GM23338 (cell line): ENCODE data around the gene SPINT1. TPM values are rescaled to one million over a fixed set of nuclear protein-coding genes. Genes with fewer than 3 reads are reported as not detected.

Experiments
- ATAC-seq: fragments of 200-7000 bp; cut with Tn5 transposase; 3 replicates; pipeline ENCODE4 v1.9.1; 2020
- DNase-seq: peaks from one replicate; pipeline ENCODE4 v3.0.0-alpha.2; 2015; ENCODE audit warnings: low spot score
- H2AFZ ChIP-seq: fragments of 200-600 bp; sonication (generic); 2 replicates; pipeline ENCODE4 v1.8.0; 2016; ENCODE audit warnings: antibody characterized with exemption, mild to moderate bottlenecking, moderate library complexity
- H3F3A ChIP-seq: fragments of 200-600 bp; sonication (generic); replicated peaks from 2 replicates; pipeline ENCODE4 v1.8.0; 2017; ENCODE audit warnings: antibody characterized with exemption, mixed run types, low read depth
- H3K27ac ChIP-seq: fragments of 200-600 bp; sonication (generic); 2 replicates; pipeline ENCODE4 v1.6.1; 2016; ENCODE audit warnings: low read depth
- H3K27me3 ChIP-seq: fragments of 200-600 bp; sonication (generic); 2 replicates; pipeline ENCODE4 v1.8.0; 2016; ENCODE audit warnings: mild to moderate bottlenecking, mixed run types, moderate library complexity; ENCODE audit not compliant: insufficient read depth
- H3K36me3 ChIP-seq: fragments of 200-600 bp; sonication (generic); 2 replicates; pipeline ENCODE4 v1.8.0; 2016; ENCODE audit warnings: mild to moderate bottlenecking; ENCODE audit not compliant: insufficient read depth
- H3K4me1 ChIP-seq: fragments of 200-600 bp; sonication (generic); 2 replicates; pipeline ENCODE4 v1.8.0; 2016; ENCODE audit warnings: mild to moderate bottlenecking, moderate library complexity; ENCODE audit not compliant: insufficient read depth
- H3K4me2 ChIP-seq: fragments of 200-600 bp; sonication (generic); 2 replicates; pipeline ENCODE4 v1.7.1; 2017; ENCODE audit warnings: mixed run types
- H3K4me3 ChIP-seq: fragments of 200-600 bp; sonication (generic); 2 replicates; pipeline ENCODE4 v1.6.1; 2016; ENCODE audit warnings: mixed run types
- H3K79me2 ChIP-seq: fragments of 200-600 bp; sonication (generic); replicated peaks from 2 replicates; pipeline ENCODE4 v1.8.0; 2017; ENCODE audit warnings: mild to moderate bottlenecking; ENCODE audit not compliant: insufficient read depth
- H3K9me2 ChIP-seq: fragments of 200-600 bp; sonication (generic); 2 replicates; pipeline ENCODE4 v1.8.0; 2017; ENCODE audit not compliant: insufficient read depth
- H4K20me1 ChIP-seq: fragments of 200-600 bp; sonication (generic); replicated peaks from 2 replicates; pipeline ENCODE4 v1.8.0; 2017; ENCODE audit warnings: mild to moderate bottlenecking; ENCODE audit not compliant: insufficient read depth
- H3K27ac Mint-ChIP-seq: 2 replicates; pipeline ENCODE4 v1.8.0; 2020; ENCODE audit warnings: inconsistent platforms, mild to moderate bottlenecking, moderate library complexity, mixed read lengths
- H3K27me3 Mint-ChIP-seq: 3 replicates; pipeline ENCODE4 v1.8.0; 2022; ENCODE audit warnings: low read depth, mild to moderate bottlenecking, moderate library complexity, mixed read lengths, inconsistent platforms; ENCODE audit not compliant: insufficient read depth, poor library complexity
- H3K36me3 Mint-ChIP-seq: 3 replicates; pipeline ENCODE4 v1.8.0; 2021; ENCODE audit warnings: low read depth, mild to moderate bottlenecking, inconsistent platforms, moderate library complexity, mixed read lengths
- H3K4me1 Mint-ChIP-seq: 3 replicates; pipeline ENCODE4 v1.8.0; 2020; ENCODE audit warnings: mild to moderate bottlenecking, inconsistent platforms, mixed read lengths
- H3K4me3 Mint-ChIP-seq: 3 replicates; pipeline ENCODE4 v1.8.0; 2021; ENCODE audit warnings: moderate library complexity, mild to moderate bottlenecking, inconsistent platforms, mixed read lengths
- H3K9me3 Mint-ChIP-seq: 3 replicates; pipeline ENCODE4 v1.8.0; 2020; ENCODE audit warnings: moderate library complexity, mild to moderate bottlenecking, inconsistent platforms, mixed read lengths
- CREB1 ChIP-seq: fragments of 250-450 bp; sonication (Bioruptor Pico); IDR thresholded peaks from 2 replicates; pipeline ENCODE4 v1.5.0; 2020; ENCODE audit warnings: low read depth, mild to moderate bottlenecking, moderate library complexity
- CTCF ChIP-seq, 2 experiments: fragments of 200-600 bp in 1 of 2; sonication (generic) in 1 of 2; conservative IDR thresholded peaks; 2 replicates each; pipeline versions ENCODE4 v1.5.1 to v1.6.1; 2016 to 2017; ENCODE audit warnings: antibody characterized with exemption in 2 of 2, low read depth in 2 of 2, mild to moderate bottlenecking in 2 of 2, moderate library complexity in 1 of 2
- EZH2 ChIP-seq: fragments of 200-600 bp; sonication (generic); IDR thresholded peaks from one replicate; pipeline ENCODE4 v1.8.0; 2017; ENCODE audit warnings: antibody characterized with exemption, mild to moderate bottlenecking, low read depth; ENCODE audit not compliant: unreplicated experiment
- EZH2phosphoT487 ChIP-seq: fragments of 200-600 bp; sonication (generic); IDR thresholded peaks from one replicate; pipeline ENCODE4 v1.8.1; 2018; ENCODE audit warnings: antibody characterized with exemption; ENCODE audit not compliant: unreplicated experiment
- JUNB ChIP-seq: IDR thresholded peaks from one replicate; pipeline ENCODE4 v1.6.1; 2016; ENCODE audit warnings: antibody characterized with exemption; ENCODE audit not compliant: unreplicated experiment
- NANOG ChIP-seq: IDR thresholded peaks from 2 replicates; pipeline ENCODE4 v1.6.1; 2016; ENCODE audit warnings: antibody characterized with exemption, borderline replicate concordance
- POLR2AphosphoS5 ChIP-seq: IDR thresholded peaks from 2 replicates; pipeline ENCODE4 v1.6.1; 2016; ENCODE audit warnings: antibody characterized with exemption, low read depth
- STAT1 ChIP-seq: IDR thresholded peaks from one replicate; pipeline ENCODE4 v1.6.1; 2016; ENCODE audit warnings: antibody characterized with exemption; ENCODE audit not compliant: unreplicated experiment
- ZNF114 ChIP-seq: fragments of 250-450 bp; sonication (Bioruptor Pico); IDR thresholded peaks from 2 replicates; pipeline ENCODE4 v1.5.0; 2020; ENCODE audit warnings: mild to moderate bottlenecking, moderate library complexity
- polyA plus RNA-seq: library from polyadenylated mRNA; unstranded; fragments of >200 nt; fragmentation: Nextera tagmentation; extraction: Ambion mirVana; gene quantifications from 2 replicates; pipeline ENCODE4 v1.2.1, GENCODE V29; 2016
- total RNA-seq: library from RNA; depleted of rRNA; stranded (reverse); fragments of >200 nt; shearing (Covaris generic); gene quantifications from 2 replicates; pipeline ENCODE4 v1.2.3, GENCODE V29; 2014
- TF ChIP-seq, protein P1 (sequence below): IDR thresholded peaks from 2 replicates; pipeline ENCODE4 v1.6.1; 2016; ENCODE audit warnings: antibody characterized with exemption
- TF ChIP-seq, protein P2 (sequence below): IDR thresholded peaks from one replicate; pipeline ENCODE4 v1.6.1; 2018; ENCODE audit warnings: antibody characterized with exemption; ENCODE audit not compliant: unreplicated experiment

The SPINT1 gene
- total and polyA plus RNA-seq, 2 experiments from 2014 or later, result 41.3 to 253 TPM

- TF ChIP-seq ZNF114, result no peak
- TF ChIP-seq, protein P1, sequence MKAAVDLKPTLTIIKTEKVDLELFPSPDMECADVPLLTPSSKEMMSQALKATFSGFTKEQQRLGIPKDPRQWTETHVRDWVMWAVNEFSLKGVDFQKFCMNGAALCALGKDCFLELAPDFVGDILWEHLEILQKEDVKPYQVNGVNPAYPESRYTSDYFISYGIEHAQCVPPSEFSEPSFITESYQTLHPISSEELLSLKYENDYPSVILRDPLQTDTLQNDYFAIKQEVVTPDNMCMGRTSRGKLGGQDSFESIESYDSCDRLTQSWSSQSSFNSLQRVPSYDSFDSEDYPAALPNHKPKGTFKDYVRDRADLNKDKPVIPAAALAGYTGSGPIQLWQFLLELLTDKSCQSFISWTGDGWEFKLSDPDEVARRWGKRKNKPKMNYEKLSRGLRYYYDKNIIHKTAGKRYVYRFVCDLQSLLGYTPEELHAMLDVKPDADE, result no peak
- TF ChIP-seq EZH2phosphoT487, result no peak
Measured at GRCh38 chr15:40878785-40879184, 34.9 kb downstream of the SPINT1 start (continued).

GRCh38 chr15:40879609-40880008 is 35.8 kb downstream of the SPINT1 start:
- TF ChIP-seq CREB1 (CRISPR knock-in tag) (no peak), CTCF (conservative IDR thresholded peaks at IDR 0.05; ENCODE audit: low read depth in 2 of 2) (no peak), POLR2AphosphoS5 (no peak), JUNB (no peak), ZNF114 (no peak), NANOG (no peak), EZH2 (no peak), STAT1 (no peak)
- TF ChIP-seq, protein P2, sequence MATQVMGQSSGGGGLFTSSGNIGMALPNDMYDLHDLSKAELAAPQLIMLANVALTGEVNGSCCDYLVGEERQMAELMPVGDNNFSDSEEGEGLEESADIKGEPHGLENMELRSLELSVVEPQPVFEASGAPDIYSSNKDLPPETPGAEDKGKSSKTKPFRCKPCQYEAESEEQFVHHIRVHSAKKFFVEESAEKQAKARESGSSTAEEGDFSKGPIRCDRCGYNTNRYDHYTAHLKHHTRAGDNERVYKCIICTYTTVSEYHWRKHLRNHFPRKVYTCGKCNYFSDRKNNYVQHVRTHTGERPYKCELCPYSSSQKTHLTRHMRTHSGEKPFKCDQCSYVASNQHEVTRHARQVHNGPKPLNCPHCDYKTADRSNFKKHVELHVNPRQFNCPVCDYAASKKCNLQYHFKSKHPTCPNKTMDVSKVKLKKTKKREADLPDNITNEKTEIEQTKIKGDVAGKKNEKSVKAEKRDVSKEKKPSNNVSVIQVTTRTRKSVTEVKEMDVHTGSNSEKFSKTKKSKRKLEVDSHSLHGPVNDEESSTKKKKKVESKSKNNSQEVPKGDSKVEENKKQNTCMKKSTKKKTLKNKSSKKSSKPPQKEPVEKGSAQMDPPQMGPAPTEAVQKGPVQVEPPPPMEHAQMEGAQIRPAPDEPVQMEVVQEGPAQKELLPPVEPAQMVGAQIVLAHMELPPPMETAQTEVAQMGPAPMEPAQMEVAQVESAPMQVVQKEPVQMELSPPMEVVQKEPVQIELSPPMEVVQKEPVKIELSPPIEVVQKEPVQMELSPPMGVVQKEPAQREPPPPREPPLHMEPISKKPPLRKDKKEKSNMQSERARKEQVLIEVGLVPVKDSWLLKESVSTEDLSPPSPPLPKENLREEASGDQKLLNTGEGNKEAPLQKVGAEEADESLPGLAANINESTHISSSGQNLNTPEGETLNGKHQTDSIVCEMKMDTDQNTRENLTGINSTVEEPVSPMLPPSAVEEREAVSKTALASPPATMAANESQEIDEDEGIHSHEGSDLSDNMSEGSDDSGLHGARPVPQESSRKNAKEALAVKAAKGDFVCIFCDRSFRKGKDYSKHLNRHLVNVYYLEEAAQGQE, result no peak
- TF ChIP-seq, protein P1, result no peak
- Mint-ChIP-seq H3K36me3 (no peaks in the 10 kb centered on the region; the same call in 2 of the 3 replicates), H3K9me3 (peaks cover 7% of the 10 kb centered on the region; the same call in 2 of the 3 replicates), H3K27me3 (peaks cover 8% of the 10 kb centered on the region), H3K27ac (no peak overlapping the region), H3K4me3 (no peak overlapping the region), H3K4me1 (peaks cover 9% of the 10 kb centered on the region; the same call in 2 of the 3 replicates)
- H3K9me2 ChIP-seq, result no peaks in the 10 kb centered on the region
- no peak for ATAC-seq
- no peaks in the 10 kb centered on the region for H3K79me2 ChIP-seq
- H3K4me1 ChIP-seq, result peaks cover 4% of the 10 kb centered on the region; the same call in 1 of the 2 replicates
- H3K27ac ChIP-seq, result no peak overlapping the region
- no peak overlapping the region for H3K4me2 ChIP-seq
- H2AFZ ChIP-seq, result no peak overlapping the region
- H3F3A ChIP-seq, result no peaks in the 10 kb centered on the region
- H3K36me3 ChIP-seq, result no peaks in the 10 kb centered on the region
- DNase-seq, result no peak
- H4K20me1 ChIP-seq, result no peaks in the 10 kb centered on the region
- no peak overlapping the region for H3K4me3 ChIP-seq
- H3K27me3 ChIP-seq, result no peaks in the 10 kb centered on the region
